NT2/D1 (cell line): ENCODE results near the gene ERBB4.

Source experiments
- DNase-seq: peaks from one replicate; pipeline ENCODE4 v3.0.0-alpha.2; 2011; ENCODE audit warnings: low read depth, low spot score
- H3K27me3 ChIP-seq: 2 replicates; pipeline ENCODE4 v1.6.0; 2011; ENCODE audit warnings: mild to moderate bottlenecking; ENCODE audit not compliant: insufficient read length, insufficient read depth
- H3K36me3 ChIP-seq: 2 replicates; pipeline ENCODE4 v1.6.1; 2011; ENCODE audit warnings: mild to moderate bottlenecking, low read length, mixed read lengths; ENCODE audit not compliant: insufficient read depth, insufficient read length
- H3K4me1 ChIP-seq: 2 replicates; pipeline ENCODE4 v1.5.1; 2011; ENCODE audit not compliant: insufficient read depth, insufficient read length
- H3K4me3 ChIP-seq: 2 replicates; pipeline ENCODE4 v1.5.1; 2011; ENCODE audit warnings: low read depth; ENCODE audit not compliant: insufficient read length
- H3K9ac ChIP-seq: 2 replicates; pipeline ENCODE4 v1.6.0; 2011; ENCODE audit warnings: low read depth; ENCODE audit not compliant: insufficient read length
- H3K9me3 ChIP-seq: 2 replicates; pipeline ENCODE4 v1.5.1; 2011; ENCODE audit warnings: mild to moderate bottlenecking, low read length; ENCODE audit not compliant: insufficient read depth
- SUZ12 ChIP-seq: IDR thresholded peaks from 2 replicates; pipeline ENCODE4 v1.6.1; 2011; ENCODE audit not compliant: insufficient read length, insufficient read depth; ENCODE audit errors: extremely low read depth
- YY1 ChIP-seq: IDR thresholded peaks from 2 replicates; pipeline ENCODE4 v1.6.1; 2011; ENCODE audit not compliant: insufficient read length, insufficient read depth
- ZNF274 ChIP-seq: IDR thresholded peaks from 2 replicates; pipeline ENCODE4 v1.6.1; 2011; ENCODE audit warnings: mild to moderate bottlenecking, low read depth, low read length

The ERBB4 gene

DNA sequence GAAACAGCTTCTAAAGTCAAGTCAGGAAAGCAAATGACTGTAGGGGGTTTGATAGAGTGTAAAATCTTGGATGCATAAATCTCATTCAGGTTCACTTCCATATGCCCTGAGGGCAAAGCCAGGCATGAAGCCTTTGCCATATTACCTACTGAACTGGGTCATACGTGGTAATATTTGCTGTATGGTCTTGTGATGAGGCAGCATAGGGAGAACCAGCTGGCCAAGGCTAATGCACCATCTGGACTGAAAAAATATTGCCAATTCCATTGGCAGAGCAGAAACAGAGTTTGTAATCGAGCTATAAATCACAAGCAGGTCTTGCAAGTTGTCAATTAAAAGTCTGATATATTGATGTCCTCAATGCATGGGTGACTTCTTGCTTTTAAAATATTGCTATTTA is 243.8 kb downstream of the ERBB4 start:
- Histone ChIP-seq H3K36me3 (no peaks in the 10 kb centered on the region), H3K4me3 (no peak overlapping the region), H3K9ac (no peak overlapping the region), H3K27me3 (no peaks in the 10 kb centered on the region), H3K4me1 (no peaks in the 10 kb centered on the region), H3K9me3 (no peaks in the 10 kb centered on the region)
- TF ChIP-seq YY1 (no peak), ZNF274 (no peak), SUZ12 (no peak)
- DNase-seq: no peak

DNA sequence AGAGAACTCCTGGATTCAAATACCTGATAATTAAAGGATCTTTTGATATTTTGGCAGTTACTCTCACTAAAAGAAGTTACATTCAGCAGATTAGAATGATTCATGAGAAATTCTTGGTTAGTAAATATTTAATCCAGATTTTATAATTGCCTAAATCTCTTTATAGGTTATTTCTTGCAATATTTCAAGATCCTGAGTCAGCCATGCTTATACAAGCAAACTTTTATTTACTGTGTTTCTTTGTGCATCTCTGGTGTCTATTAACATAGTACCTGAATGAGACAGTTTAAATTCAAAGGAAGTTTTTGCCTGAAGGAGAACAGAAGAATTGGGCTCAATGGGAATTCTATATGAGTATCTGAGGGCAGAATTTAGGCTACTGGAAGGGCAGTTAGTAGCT is 249.3 kb downstream of the ERBB4 start:
- no peaks in the 10 kb centered on the region for H3K4me1 ChIP-seq
- no peaks in the 10 kb centered on the region for H3K36me3 ChIP-seq
- no peak overlapping the region for H3K9ac ChIP-seq
- TF ChIP-seq ZNF274: no peak
- TF ChIP-seq SUZ12: no peak
- no peak for TF ChIP-seq YY1
- H3K27me3 ChIP-seq: no peaks in the 10 kb centered on the region
- DNase-seq: no peak
- H3K4me3 ChIP-seq: no peak overlapping the region
- H3K9me3 ChIP-seq: no peaks in the 10 kb centered on the region

DNA sequence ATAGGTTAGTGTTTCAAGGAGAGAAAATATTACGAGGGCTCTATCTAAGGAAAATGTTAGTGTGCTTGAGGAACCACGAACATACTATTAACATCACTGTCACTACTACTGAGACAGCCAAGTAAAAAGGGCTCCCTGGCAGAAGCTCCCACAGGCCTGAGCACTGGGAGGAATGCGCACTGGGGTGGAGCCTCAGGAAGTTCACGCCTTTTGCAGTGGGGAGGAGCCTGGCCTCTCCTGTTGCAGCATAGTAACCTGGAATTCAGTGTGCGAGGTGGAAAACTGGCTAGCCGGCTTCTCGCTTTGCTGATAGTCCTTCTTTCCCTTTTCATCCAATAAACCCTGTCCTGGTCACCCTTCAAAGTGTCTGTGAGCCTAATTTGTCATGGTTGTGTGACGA is 250.3 kb downstream of the ERBB4 start:
- no peak for TF ChIP-seq ZNF274
- TF ChIP-seq SUZ12: no peak
- TF ChIP-seq YY1: no peak
- no peak overlapping the region for H3K9ac ChIP-seq
- no peaks in the 10 kb centered on the region for H3K36me3 ChIP-seq
- no peak for DNase-seq
- H3K27me3 ChIP-seq: no peaks in the 10 kb centered on the region
- H3K9me3 ChIP-seq: no peaks in the 10 kb centered on the region
- no peaks in the 10 kb centered on the region for H3K4me1 ChIP-seq
- no peak overlapping the region for H3K4me3 ChIP-seq

DNA sequence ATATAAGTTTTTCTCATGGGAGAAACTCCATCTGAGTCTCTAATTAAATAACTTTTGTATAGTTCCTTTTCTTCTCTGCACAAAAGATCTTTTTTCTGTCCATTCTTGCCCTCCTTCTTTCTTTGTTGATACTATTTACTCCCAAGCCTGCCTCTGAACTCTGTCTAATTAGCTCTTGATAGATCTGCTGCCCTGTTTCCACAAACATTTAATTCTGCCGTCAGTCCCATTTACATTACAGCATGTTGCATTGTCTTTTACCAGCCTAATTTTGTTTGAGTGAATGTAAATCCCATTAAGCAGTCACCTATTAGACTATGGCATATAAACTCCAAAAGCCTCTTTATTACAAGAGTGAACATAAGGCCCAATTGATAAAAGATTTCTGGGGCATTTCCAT is 254.4 kb downstream of the ERBB4 start:
- Histone ChIP-seq H3K9ac (no peak overlapping the region), H3K4me1 (no peaks in the 10 kb centered on the region), H3K36me3 (no peaks in the 10 kb centered on the region), H3K4me3 (no peak overlapping the region), H3K27me3 (no peaks in the 10 kb centered on the region), H3K9me3 (no peaks in the 10 kb centered on the region)
- no peak for DNase-seq
- no peak for TF ChIP-seq ZNF274
- TF ChIP-seq YY1: no peak
- TF ChIP-seq SUZ12: no peak

GRCh38 chr2:212282671-212283261 is 255.8 kb downstream of the ERBB4 start:
- H3K4me1 ChIP-seq: no peaks in the 10 kb centered on the region
- DNase-seq: no peak
- no peaks in the 10 kb centered on the region for H3K9me3 ChIP-seq
- H3K27me3 ChIP-seq: no peaks in the 10 kb centered on the region
- no peak overlapping the region for H3K9ac ChIP-seq
- TF ChIP-seq ZNF274 (no peak), YY1 (no peak), SUZ12 (no peak)
- H3K36me3 ChIP-seq: no peaks in the 10 kb centered on the region
- no peak overlapping the region for H3K4me3 ChIP-seq

DNA sequence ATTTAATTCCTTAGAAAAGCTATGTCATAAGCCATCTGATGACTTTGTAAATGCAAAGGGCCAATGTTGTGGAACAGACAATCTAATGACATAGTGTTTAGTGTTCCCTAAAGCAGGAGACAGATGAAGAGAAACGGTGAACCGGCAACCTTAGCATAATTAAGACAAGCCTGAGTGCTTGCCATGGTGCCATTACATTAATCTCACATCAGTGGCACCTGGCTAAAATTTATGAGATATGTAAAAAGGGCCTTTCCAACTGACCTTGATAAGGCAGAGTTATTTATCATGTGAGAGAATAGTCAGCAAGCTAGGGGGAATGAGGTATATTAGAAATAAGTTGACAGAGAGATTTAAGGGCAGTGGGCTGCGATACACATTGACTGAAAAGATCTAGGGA is 261.8 kb downstream of the ERBB4 start:
- TF ChIP-seq SUZ12 (no peak), YY1 (no peak), ZNF274 (no peak)
- Histone ChIP-seq H3K9me3 (no peaks in the 10 kb centered on the region), H3K27me3 (no peaks in the 10 kb centered on the region), H3K36me3 (no peaks in the 10 kb centered on the region), H3K4me1 (no peaks in the 10 kb centered on the region), H3K9ac (no peak overlapping the region), H3K4me3 (no peak overlapping the region)
- no peak for DNase-seq

DNA sequence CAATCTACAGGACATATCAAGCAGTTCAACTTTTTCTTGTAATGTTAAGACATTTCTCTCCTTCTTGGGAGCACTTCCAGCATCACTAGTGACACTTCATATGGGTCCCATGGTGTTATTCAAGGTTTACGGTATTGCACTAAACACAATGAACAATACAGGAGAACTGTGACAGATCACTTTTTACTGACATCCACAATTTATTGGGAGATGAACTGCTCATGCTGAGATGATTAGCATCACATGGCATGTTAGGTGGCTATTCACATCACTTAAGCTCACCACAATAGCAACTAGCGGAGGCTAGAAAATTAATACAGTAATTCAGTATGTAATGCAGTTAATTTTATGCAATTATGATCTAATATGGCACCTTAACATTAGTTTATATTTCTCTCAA is 264.4 kb downstream of the ERBB4 start:
- no peaks in the 10 kb centered on the region for H3K27me3 ChIP-seq
- no peaks in the 10 kb centered on the region for H3K4me1 ChIP-seq
- TF ChIP-seq ZNF274: no peak
- TF ChIP-seq SUZ12: no peak
- no peak for TF ChIP-seq YY1
- H3K36me3 ChIP-seq: no peaks in the 10 kb centered on the region
- H3K9ac ChIP-seq: no peak overlapping the region
- no peak for DNase-seq
- no peak overlapping the region for H3K4me3 ChIP-seq
- H3K9me3 ChIP-seq: no peaks in the 10 kb centered on the region
